Temporal lobe (tissue), 2 donors: ENCODE measurements around the gene CABP4. TPM values are rescaled to one million over a fixed set of nuclear protein-coding genes. Genes with fewer than 3 reads are reported as not detected.

Experiments used
- small RNA-seq: library from RNA; depleted of rRNA; stranded (forward); fragments of <200 nt; gene quantifications from one replicate; pipeline ENCODE3, GENCODE V24; 2014; ENCODE audit warnings: low replicate concordance
- total RNA-seq: library from RNA; depleted of rRNA; stranded (reverse); fragments of >200 nt; gene quantifications from one replicate; pipeline ENCODE4 v1.2.3, GENCODE V29; 2014

CABP4 gene
- total RNA-seq, 1 donor from 2014 or later: not detected

Small RNA genes within 50 kb of the gene (small RNA-seq; reads per million reads assigned to genes)
- gene MIR6752: not detected

Other genes with a start within 250 kb of the CABP4 start
- 49.2 TPM for gene GRK2, start 188.9 kb upstream of the CABP4 start, total RNA-seq
- gene ANKRD13D, start 166.1 kb upstream of the CABP4 start, total RNA-seq: 39.1 TPM
- gene SSH3, start 151.8 kb upstream of the CABP4 start, total RNA-seq: 7.9 TPM
- 1.5 TPM for gene POLD4, start 101.8 kb upstream of the CABP4 start, total RNA-seq
- gene CLCF1, start 81.8 kb upstream of the CABP4 start, total RNA-seq: not detected
- 19.9 TPM for gene RAD9A, start 63.4 kb upstream of the CABP4 start, total RNA-seq
- 46.0 TPM for gene PPP1CA, start 53.5 kb upstream of the CABP4 start, total RNA-seq
- gene TBC1D10C, start 51.3 kb upstream of the CABP4 start, total RNA-seq: 0.25 TPM
- 0.25 TPM for gene CARNS1, start 39.7 kb upstream of the CABP4 start, total RNA-seq
- 15.7 TPM for gene RPS6KB2, start 26.9 kb upstream of the CABP4 start, total RNA-seq
- not detected for gene PTPRCAP, start 17.7 kb upstream of the CABP4 start, total RNA-seq
- 19.2 TPM for gene CORO1B, start 11.9 kb upstream of the CABP4 start, total RNA-seq
- gene GPR152, start 2.6 kb upstream of the CABP4 start, total RNA-seq: not detected
- gene TMEM134, start 13.9 kb downstream of the CABP4 start, total RNA-seq: 9.8 TPM
- gene AIP, start 27.7 kb downstream of the CABP4 start, total RNA-seq: 49.4 TPM
- gene PITPNM1, start 50.0 kb downstream of the CABP4 start, total RNA-seq: 35.7 TPM
- gene CDK2AP2, start 52.8 kb downstream of the CABP4 start, total RNA-seq: 5.7 TPM
- gene CABP2, start 68.1 kb downstream of the CABP4 start, total RNA-seq: not detected
- 127 TPM for gene GSTP1, start 128.5 kb downstream of the CABP4 start, total RNA-seq
- 184 TPM for gene NDUFV1, start 151.6 kb downstream of the CABP4 start, total RNA-seq
- 2.2 TPM for gene NUDT8, start 174.6 kb downstream of the CABP4 start, total RNA-seq
- not detected for gene TBX10, start 184.4 kb downstream of the CABP4 start, total RNA-seq
- not detected for gene ACY3, start 195.4 kb downstream of the CABP4 start, total RNA-seq
- gene ALDH3B2, start 219.3 kb downstream of the CABP4 start, total RNA-seq: under 0.01 TPM